Activated CD8-positive, alpha-beta T cell treated with anti-CD3 and anti-CD28 coated beads for 36 hours (primary cell): ENCODE data around the gene AUH. TPM values are rescaled to one million over a fixed set of nuclear protein-coding genes. Genes with fewer than 3 reads are reported as not detected.

Experiments used
- ATAC-seq: fragments of 200-7000 bp; cut with Tn5 transposase; one replicate; pipeline ENCODE4 v1.10.0; 2021; ENCODE audit warnings: mild to moderate bottlenecking, moderate library complexity
- CTCF ChIA-PET: fragments of 350-600 bp; sonication (Branson Sonifier 250); formaldehyde crosslinking; loops from one replicate; lab custom pipeline; 2021; ENCODE audit warnings: antibody characterized with exemption; lab: Charles Lee
- POLR2A ChIA-PET: fragments of 350-600 bp; sonication (Branson Sonifier 250); formaldehyde crosslinking; loops from one replicate; lab custom pipeline; 2021; ENCODE audit warnings: antibody characterized with exemption; lab: Charles Lee
- DNase-seq: peaks from one replicate; pipeline ENCODE4 v3.0.0-alpha.2; 2020
- H3K27ac Mint-ChIP-seq: one replicate; pipeline ENCODE4 v1.8.0; 2021; ENCODE audit warnings: mild to moderate bottlenecking, mixed read lengths
- H3K27me3 Mint-ChIP-seq: one replicate; pipeline ENCODE4 v1.8.0; 2021; ENCODE audit warnings: mixed read lengths
- H3K36me3 Mint-ChIP-seq: one replicate; pipeline ENCODE4 v1.8.0; 2021; ENCODE audit warnings: low read depth, mixed read lengths
- H3K4me1 Mint-ChIP-seq: one replicate; pipeline ENCODE4 v1.8.0; 2021; ENCODE audit warnings: low read depth, mixed read lengths
- H3K4me3 Mint-ChIP-seq: one replicate; pipeline ENCODE4 v1.8.0; 2021; ENCODE audit warnings: mild to moderate bottlenecking, moderate library complexity, mixed read lengths
- H3K9me3 Mint-ChIP-seq: one replicate; pipeline ENCODE4 v1.8.0; 2021; ENCODE audit warnings: mixed read lengths
- intact Hi-C: fragments of 100-400 bp; cut with micrococcal nuclease; formaldehyde crosslinking; loops from one replicate; pipeline ENCODE4 v1.10.0; 2022
- total RNA-seq, 2 experiments: library from RNA; stranded (reverse); gene quantifications; one replicate each; pipeline ENCODE4 v1.2.3, GENCODE V29; 2021
- TF ChIP-seq, protein P1 (sequence below): fragments of 200-600 bp; IDR thresholded peaks from one replicate; pipeline ENCODE4 v1.8.0; 2022; ENCODE audit warnings: antibody characterized with exemption, mild to moderate bottlenecking

The AUH gene
- total RNA-seq, 2 experiments from 2014 or later = 30.8 to 31.1 TPM

DNA sequence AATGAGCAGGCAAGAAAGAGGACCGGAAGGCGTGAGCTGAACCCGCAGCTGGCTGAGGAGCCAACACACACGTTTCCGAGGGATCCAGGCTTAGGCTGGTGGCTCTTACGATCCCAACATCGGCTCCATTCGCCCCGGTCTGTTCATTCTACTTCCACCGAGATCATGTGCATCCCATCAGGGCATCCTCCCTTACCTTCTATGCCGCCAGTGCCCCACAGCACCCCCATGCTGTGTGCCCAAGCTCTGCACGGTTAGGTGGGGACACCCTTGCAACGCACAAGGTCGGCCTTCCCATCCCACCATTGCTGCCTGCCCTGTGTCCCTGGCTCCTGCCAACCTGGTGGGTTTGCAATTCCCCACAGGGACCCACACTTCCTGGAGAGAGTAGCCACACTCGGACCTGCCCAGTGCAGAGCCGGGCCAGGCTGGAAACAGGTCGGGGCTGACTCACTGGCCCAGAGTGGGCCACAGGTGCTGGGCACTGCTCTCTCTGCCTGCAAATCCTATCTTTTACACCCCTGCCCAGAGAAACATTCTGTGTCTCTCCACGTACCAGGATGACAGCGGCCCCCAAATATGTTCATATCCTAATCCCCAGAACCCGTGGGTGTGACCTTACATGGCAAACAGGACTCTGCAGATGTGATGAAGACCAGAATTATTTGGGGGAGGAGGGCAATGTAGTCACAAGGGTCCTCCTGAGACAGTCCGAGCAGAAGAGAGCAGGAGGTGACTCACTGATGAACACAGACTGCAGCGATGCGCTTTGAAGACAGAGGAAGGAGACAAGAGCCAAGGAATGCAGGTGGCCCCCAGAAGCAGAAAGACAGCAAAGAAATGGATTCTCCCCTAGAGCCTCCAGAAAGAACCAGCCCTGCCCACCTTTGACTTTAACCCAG is 182.2 kb downstream of the AUH start:
- intact Hi-C loops = no loop called here
- DNase-seq = no peak
- ChIA-PET POLR2A (interaction anchor here (1.3 to 2.7 kb wide), 2 partner anchors 15 to 29 kb away, joined by 3 to 12 read pairs; no protein-coding TSS in a partner anchor), CTCF (no interaction called here)
- H3K27me3 Mint-ChIP-seq = no peaks in the 10 kb centered on the region
- H3K4me3 Mint-ChIP-seq = no peak overlapping the region
- TF ChIP-seq, protein P1, sequence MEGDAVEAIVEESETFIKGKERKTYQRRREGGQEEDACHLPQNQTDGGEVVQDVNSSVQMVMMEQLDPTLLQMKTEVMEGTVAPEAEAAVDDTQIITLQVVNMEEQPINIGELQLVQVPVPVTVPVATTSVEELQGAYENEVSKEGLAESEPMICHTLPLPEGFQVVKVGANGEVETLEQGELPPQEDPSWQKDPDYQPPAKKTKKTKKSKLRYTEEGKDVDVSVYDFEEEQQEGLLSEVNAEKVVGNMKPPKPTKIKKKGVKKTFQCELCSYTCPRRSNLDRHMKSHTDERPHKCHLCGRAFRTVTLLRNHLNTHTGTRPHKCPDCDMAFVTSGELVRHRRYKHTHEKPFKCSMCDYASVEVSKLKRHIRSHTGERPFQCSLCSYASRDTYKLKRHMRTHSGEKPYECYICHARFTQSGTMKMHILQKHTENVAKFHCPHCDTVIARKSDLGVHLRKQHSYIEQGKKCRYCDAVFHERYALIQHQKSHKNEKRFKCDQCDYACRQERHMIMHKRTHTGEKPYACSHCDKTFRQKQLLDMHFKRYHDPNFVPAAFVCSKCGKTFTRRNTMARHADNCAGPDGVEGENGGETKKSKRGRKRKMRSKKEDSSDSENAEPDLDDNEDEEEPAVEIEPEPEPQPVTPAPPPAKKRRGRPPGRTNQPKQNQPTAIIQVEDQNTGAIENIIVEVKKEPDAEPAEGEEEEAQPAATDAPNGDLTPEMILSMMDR = no peak
- no peak for ATAC-seq
- peaks cover 47% of the 10 kb centered on the region for H3K4me1 Mint-ChIP-seq
- peaks cover 3% of the 10 kb centered on the region for H3K36me3 Mint-ChIP-seq
- H3K9me3 Mint-ChIP-seq = peaks cover 2% of the 10 kb centered on the region
- peak overlapping the region; percentile 95 for H3K27ac Mint-ChIP-seq

DNA sequence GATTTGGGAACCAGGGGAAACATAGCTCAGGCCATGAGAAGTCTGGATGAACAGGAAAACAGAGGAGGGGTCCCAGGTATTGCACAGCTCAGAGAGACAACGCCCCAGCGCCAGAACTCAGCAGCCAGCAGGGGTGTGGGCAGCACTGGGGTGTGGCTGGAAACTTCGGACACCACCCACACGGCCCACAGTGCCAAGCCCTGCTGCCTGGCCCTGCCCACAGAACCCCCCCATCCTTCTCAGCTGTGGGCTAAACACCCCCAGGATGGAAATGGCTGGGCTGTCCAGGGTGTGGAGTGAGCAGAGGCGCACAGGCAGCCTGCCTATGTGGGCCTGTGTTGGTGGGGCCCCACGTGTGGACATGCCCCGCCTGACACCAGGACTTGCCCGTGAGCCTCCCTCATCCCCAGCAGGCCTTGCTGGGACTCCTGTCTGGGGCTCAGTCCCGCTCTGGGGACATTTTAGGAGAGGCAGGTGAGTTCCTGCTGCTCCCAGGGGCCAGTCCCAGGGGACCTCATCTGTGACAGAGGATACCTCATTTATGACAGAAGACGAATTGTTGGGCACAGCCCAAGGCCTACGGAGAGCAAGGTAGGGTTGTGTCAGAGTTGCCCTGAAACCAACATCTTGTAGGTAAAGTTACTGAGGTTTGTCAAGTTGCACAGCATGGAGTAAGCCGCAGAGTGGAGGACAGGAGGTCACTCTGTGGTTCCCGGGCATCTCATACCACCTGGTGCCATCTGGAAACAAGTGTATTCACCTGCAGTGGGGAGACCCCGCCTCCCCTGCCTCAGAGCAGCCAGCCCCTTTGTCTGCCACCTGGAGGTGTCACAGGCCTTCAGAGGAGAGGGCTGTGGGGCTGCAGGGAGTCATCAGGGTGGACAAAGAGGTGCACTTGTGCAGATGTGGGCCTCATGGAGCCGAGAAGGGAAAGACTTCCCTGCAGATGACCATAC is 183.2 kb downstream of the AUH start:
- peak overlapping the region; percentile 51 for H3K4me3 Mint-ChIP-seq
- ATAC-seq = peak; percentile 10
- no peak for DNase-seq
- peaks cover 3% of the 10 kb centered on the region for H3K36me3 Mint-ChIP-seq
- H3K9me3 Mint-ChIP-seq = peaks cover 2% of the 10 kb centered on the region
- intact Hi-C loops = no loop called here
- TF ChIP-seq, protein P1 = no peak
- POLR2A ChIA-PET = interaction anchor here (1.4 to 5.0 kb wide), 8 partner anchors 8 to 107 kb away, joined by 4 to 36 read pairs (median 8); no protein-coding TSS in a partner anchor
- H3K27me3 Mint-ChIP-seq = no peaks in the 10 kb centered on the region
- CTCF ChIA-PET = interaction anchor here (0.8 to 1.7 kb wide), 5 partner anchors 13 to 142 kb away, joined by 3 to 10 read pairs (median 4); no protein-coding TSS in a partner anchor
- peak overlapping the region; percentile 95 for H3K27ac Mint-ChIP-seq
- peaks cover 54% of the 10 kb centered on the region for H3K4me1 Mint-ChIP-seq

DNA sequence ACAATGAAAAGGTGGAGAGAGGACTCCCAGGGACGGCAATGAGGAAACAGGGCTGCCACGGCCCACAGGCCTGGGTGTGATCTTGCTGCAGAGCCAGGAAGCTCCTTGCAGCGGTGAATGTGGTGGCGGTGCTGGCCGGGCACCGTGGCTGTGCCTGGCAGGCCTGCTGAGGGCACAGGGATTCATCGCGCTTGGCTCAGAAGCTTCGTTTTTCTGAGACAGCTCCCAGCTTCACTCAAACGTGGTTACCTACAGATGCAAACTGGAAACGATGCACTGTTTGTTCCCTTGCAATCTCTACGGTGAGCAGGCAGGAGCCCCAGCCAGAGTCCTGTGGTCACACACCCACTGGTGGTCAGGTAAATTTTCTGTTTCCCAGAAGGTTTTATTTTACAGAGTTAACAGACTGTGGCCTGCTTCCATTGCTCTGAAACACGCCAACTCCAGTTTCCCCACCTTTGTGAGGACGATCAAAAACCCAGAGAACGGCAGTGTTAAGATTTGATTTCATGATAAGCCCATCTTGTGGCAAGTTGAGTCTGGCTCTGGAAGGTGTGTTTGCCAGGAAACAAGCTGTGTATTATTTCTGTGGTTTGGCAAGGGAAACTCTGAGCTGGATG is 183.9 kb downstream of the AUH start:
- Mint-ChIP-seq H3K36me3 (peaks cover 4% of the 10 kb centered on the region), H3K27ac (peak overlapping the region; percentile 95), H3K4me1 (peaks cover 58% of the 10 kb centered on the region), H3K4me3 (peak overlapping the region; percentile 51), H3K27me3 (no peaks in the 10 kb centered on the region), H3K9me3 (peaks cover 5% of the 10 kb centered on the region)
- intact Hi-C loops = no loop called here
- TF ChIP-seq, protein P1 = no peak
- POLR2A ChIA-PET = interaction anchor here (0.6 to 5.0 kb wide), 13 partner anchors 9 to 1699 kb away, joined by 3 to 36 read pairs (median 4); no protein-coding TSS in a partner anchor
- CTCF ChIA-PET = interaction anchor here (0.8 to 1.7 kb wide), 6 partner anchors 13 to 246 kb away, joined by 3 to 10 read pairs (median 4); partner anchors contain the start of gene NFIL3
- peak; percentile 77 for DNase-seq
- peak; percentile 66 for ATAC-seq

DNA sequence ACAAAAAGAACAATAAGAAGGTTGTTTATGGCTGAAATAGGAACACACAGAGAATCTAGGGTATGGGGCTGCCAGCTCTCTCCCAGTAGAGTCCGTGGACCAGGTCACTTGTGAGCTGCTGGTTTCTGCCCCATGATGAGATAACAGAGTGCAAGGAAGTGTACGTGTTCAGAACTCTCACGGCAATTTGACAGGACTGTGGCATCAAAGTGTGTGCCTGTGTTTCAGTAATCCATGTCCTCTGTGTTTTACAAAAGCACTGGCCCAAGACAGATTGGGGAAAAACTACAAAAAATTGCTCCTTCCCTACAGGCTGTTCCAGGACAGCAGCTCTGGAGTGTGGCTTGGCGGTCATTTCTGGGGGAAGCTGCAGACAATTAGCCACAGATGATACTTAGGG is 184.6 kb downstream of the AUH start:
- H3K27ac Mint-ChIP-seq = peak overlapping the region; percentile 95
- no peaks in the 10 kb centered on the region for H3K27me3 Mint-ChIP-seq
- ATAC-seq (no peak), DNase-seq (no peak)
- H3K9me3 Mint-ChIP-seq = peaks cover 8% of the 10 kb centered on the region
- ChIA-PET POLR2A (interaction anchor here (0.6 to 5.0 kb wide), 13 partner anchors 10 to 1698 kb away, joined by 3 to 36 read pairs (median 4); no protein-coding TSS in a partner anchor), CTCF (interaction anchor here (1.2 to 1.7 kb wide), 5 partner anchors 12 to 247 kb away, joined by 3 to 10 read pairs (median 4); partner anchors contain the start of gene NFIL3)
- peaks cover 11% of the 10 kb centered on the region for H3K36me3 Mint-ChIP-seq
- peaks cover 61% of the 10 kb centered on the region for H3K4me1 Mint-ChIP-seq
- H3K4me3 Mint-ChIP-seq = peak overlapping the region; percentile 51
- TF ChIP-seq, protein P1 = no peak
- intact Hi-C loops = no loop called here
